Astrocyte of the hippocampus (primary cell): ENCODE measurements around the gene TARDBP.
"Not testable (repeated sequence)": the region's sequence is repeated elsewhere in the genome, so short reads cannot be mapped to it uniquely, and the experiment has no call there.

Experiments used
- DNase-seq: peaks from one replicate; pipeline ENCODE4 v3.0.0; 2011; ENCODE audit warnings: low read depth, low spot score

Gene TARDBP

GRCh38 chr1:11042995-11043874 lies 30.8 kb downstream of the TARDBP start:
- no peak for DNase-seq

- no peak for DNase-seq
Measured at GRCh38 chr1:11044086-11044848, 31.8 kb downstream of the TARDBP start.

- no peak for DNase-seq
Measured at GRCh38 chr1:11044849-11045427, 32.5 kb downstream of the TARDBP start.

- no peak for DNase-seq
Measured at GRCh38 chr1:11045428-11046269, 33.2 kb downstream of the TARDBP start.

- DNase-seq, result no peak
Measured at GRCh38 chr1:11046270-11046566, 33.8 kb downstream of the TARDBP start.

- DNase-seq, result no peak
Measured at GRCh38 chr1:11046625-11047365, 34.3 kb downstream of the TARDBP start, which contains the start of gene MASP2. Gene MASP2 (minus strand): TSS chr1:11047239. CDS start chr1:11047207, 32 bp downstream.

- not testable (repeated sequence) for DNase-seq
Measured at GRCh38 chr1:11051121-11051520, 38.7 kb downstream of the TARDBP start.

- no peak for DNase-seq
Measured at GRCh38 chr1:11051781-11052511, 39.5 kb downstream of the TARDBP start.

GRCh38 chr1:11052839-11053757 lies 40.6 kb downstream of the TARDBP start:
- DNase-seq, result no peak

- peak; percentile 52 for DNase-seq
Measured at GRCh38 chr1:11053758-11054137, 41.3 kb downstream of the TARDBP start.

- no peak for DNase-seq
Measured at GRCh38 chr1:11054181-11054580, 41.7 kb downstream of the TARDBP start.

- DNase-seq, result no peak
Measured at GRCh38 chr1:11054666-11055065, 42.2 kb downstream of the TARDBP start.

- no peak for DNase-seq
Measured at GRCh38 chr1:11055676-11056075, 43.2 kb downstream of the TARDBP start.

- no peak for DNase-seq
Measured at GRCh38 chr1:11056504-11056903, 44.0 kb downstream of the TARDBP start.

GRCh38 chr1:11057477-11057876 lies 45.0 kb downstream of the TARDBP start:
- DNase-seq, result no peak

GRCh38 chr1:11058026-11058425 lies 45.6 kb downstream of the TARDBP start:
- no peak for DNase-seq

- DNase-seq, result no peak
Measured at GRCh38 chr1:11058595-11059154, 46.2 kb downstream of the TARDBP start.

- no peak for DNase-seq
Measured at GRCh38 chr1:11059155-11059967, 46.9 kb downstream of the TARDBP start.
